HUES48 (cell line): ENCODE measurements around the gene NCOA1.

ENCODE experiments used
- H3K27ac ChIP-seq: one replicate; pipeline ENCODE4 v1.7.0; 2013; ENCODE audit warnings: low read depth, low read length, inconsistent platforms
- H3K27me3 ChIP-seq: 2 replicates; pipeline ENCODE4 v1.6.1; 2013; ENCODE audit warnings: mild to moderate bottlenecking, low read length; ENCODE audit not compliant: control insufficient read depth, insufficient read depth
- H3K36me3 ChIP-seq: 2 replicates; pipeline ENCODE4 v1.6.1; 2013; ENCODE audit warnings: low read length; ENCODE audit not compliant: control insufficient read depth, insufficient read depth
- H3K4me1 ChIP-seq: 2 replicates; pipeline ENCODE4 v1.6.1; 2013; ENCODE audit warnings: mild to moderate bottlenecking, low read length; ENCODE audit not compliant: control insufficient read depth, insufficient read depth
- H3K4me3 ChIP-seq: 2 replicates; pipeline ENCODE4 v1.5.1; 2013; ENCODE audit warnings: mild to moderate bottlenecking, low read depth, low read length
- H3K9ac ChIP-seq: 2 replicates; pipeline ENCODE4 v1.6.1; 2013; ENCODE audit warnings: mild to moderate bottlenecking, low read depth, low read length, moderate library complexity
- H3K9me3 ChIP-seq: 2 replicates; pipeline ENCODE4 v1.6.1; 2013; ENCODE audit warnings: low read length; ENCODE audit not compliant: control insufficient read depth, insufficient read depth

Gene NCOA1

GRCh38 chr2:24763843-24764242 lies 272.8 kb downstream of the NCOA1 start:
- no peak overlapping the region for H3K27ac ChIP-seq
- no peaks in the 10 kb centered on the region for H3K27me3 ChIP-seq
- peaks cover 18% of the 10 kb centered on the region for H3K36me3 ChIP-seq
- H3K9me3 ChIP-seq: no peaks in the 10 kb centered on the region
- no peaks in the 10 kb centered on the region for H3K4me1 ChIP-seq
- no peak overlapping the region for H3K4me3 ChIP-seq
- no peak overlapping the region for H3K9ac ChIP-seq

- no peaks in the 10 kb centered on the region for H3K27me3 ChIP-seq
- H3K9ac ChIP-seq: no peak overlapping the region
- H3K4me3 ChIP-seq: no peak overlapping the region
- no peaks in the 10 kb centered on the region for H3K9me3 ChIP-seq
- no peak overlapping the region for H3K27ac ChIP-seq
- H3K36me3 ChIP-seq: peaks cover 14% of the 10 kb centered on the region
- H3K4me1 ChIP-seq: no peaks in the 10 kb centered on the region
These were observed 275.6 kb downstream of the NCOA1 start for GRCh38 chr2:24766609-24767008.

DNA sequence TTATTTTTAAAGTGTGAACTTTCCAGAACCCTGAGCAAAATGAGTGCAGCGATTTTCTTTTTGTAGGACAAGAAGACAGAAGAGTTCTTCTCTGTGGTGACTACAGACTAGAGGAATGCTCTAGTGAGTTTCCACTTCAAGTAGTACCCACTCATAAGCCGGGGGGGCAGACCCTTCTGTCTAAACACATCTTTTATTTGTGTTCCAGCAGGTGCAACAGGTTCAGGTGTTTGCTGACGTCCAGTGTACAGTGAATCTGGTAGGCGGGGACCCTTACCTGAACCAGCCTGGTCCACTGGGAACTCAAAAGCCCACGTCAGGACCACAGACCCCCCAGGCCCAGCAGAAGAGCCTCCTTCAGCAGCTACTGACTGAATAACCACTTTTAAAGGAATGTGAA lies 277.0 kb downstream of the NCOA1 start:
- Histone ChIP-seq H3K36me3 (peaks cover 6% of the 10 kb centered on the region), H3K4me1 (no peaks in the 10 kb centered on the region), H3K27ac (no peak overlapping the region), H3K4me3 (no peak overlapping the region), H3K9me3 (no peaks in the 10 kb centered on the region), H3K9ac (no peak overlapping the region), H3K27me3 (no peaks in the 10 kb centered on the region)

DNA sequence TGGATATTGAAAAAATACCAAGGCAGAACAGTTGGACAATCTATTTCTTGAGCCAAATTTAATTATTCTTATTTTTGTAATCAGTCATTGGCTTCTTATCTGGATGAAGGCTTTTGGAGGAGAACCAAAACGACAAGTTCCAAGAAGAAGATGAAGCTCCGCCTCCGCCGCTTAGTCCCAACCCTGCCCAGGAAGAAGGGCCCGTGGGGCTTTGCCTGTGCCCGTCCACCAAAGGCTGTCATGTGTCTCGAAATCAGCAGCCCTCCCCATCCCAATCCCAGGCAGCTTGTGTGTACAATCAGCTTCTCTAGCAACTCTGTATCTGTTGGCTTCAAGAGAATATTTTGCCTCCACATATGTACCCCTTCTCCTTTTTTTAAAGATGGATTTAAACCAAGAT lies 277.5 kb downstream of the NCOA1 start:
- Histone ChIP-seq H3K27me3 (no peaks in the 10 kb centered on the region), H3K27ac (no peak overlapping the region), H3K36me3 (peaks cover 6% of the 10 kb centered on the region), H3K9me3 (no peaks in the 10 kb centered on the region), H3K9ac (no peak overlapping the region), H3K4me1 (no peaks in the 10 kb centered on the region), H3K4me3 (no peak overlapping the region)

DNA sequence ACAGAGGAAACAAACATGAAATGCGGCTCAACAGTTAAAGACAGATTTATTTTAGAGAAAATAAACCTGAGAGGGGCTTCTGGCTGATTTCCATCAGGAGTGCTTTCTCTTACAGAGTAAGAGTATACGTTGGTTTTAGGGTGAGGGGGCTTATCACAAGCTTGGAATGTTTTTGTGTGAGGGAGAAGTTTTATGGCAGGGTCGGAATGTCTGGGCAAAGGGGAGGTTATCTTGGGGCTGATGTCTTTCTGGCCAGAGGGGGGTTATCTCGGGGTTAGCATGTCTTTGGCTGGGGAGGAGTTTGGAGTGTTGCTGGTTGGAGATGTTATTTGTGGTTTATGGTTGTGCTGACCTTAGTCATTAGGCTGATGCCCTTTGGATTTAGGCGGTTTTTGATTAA lies 280.0 kb downstream of the NCOA1 start:
- Histone ChIP-seq H3K4me1 (no peaks in the 10 kb centered on the region), H3K9ac (no peak overlapping the region), H3K36me3 (0 out of 2 replicates have a peak, but pooled peaks cover 4% of the 10 kb centered on the region), H3K9me3 (no peaks in the 10 kb centered on the region), H3K27me3 (no peaks in the 10 kb centered on the region), H3K27ac (no peak overlapping the region), H3K4me3 (no peak overlapping the region)

DNA sequence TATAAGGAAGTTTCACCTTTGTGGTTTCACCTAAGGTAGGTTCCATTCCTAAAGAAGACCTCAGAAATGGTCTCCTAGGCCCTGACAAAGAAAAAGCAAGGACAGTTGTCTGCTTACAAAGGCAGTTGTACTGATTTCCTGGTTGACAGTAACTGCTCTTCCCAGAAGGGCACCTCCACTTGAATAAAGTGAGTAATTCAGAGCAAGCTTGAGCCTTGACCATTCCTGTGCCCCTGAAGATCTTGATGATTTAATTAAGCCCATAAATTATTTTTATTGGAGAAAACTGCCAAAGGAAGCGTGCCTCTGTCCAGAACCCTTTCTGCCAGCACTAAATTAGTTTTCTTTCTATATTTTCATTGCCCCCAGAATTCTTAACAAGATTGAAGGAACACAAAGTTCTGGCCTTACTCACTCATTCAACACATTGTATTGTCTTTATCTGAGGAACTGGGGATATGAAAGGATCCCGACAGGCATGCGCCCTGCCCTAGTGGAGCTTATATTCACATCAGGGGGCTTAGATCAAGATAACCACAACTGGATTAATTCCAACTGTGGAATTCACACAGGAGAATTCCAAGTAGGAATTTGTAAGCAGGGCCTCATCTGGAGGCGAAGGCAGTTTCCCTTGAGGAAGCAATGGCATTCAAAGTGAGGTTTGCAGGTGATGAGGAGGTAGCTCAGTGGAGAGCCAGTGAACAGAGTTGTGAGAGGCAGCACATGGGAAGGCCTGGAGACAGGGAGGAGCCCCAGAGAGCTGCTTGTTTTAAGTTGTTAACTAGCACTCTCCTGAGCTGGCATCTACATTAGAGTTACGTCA lies 280.9 kb downstream of the NCOA1 start:
- no peaks in the 10 kb centered on the region for H3K9me3 ChIP-seq
- H3K4me1 ChIP-seq: no peaks in the 10 kb centered on the region
- H3K9ac ChIP-seq: no peak overlapping the region
- no peak overlapping the region for H3K4me3 ChIP-seq
- H3K27ac ChIP-seq: peak overlapping the region; percentile 46
- H3K36me3 ChIP-seq: 0 out of 2 replicates have a peak, but pooled peaks cover 4% of the 10 kb centered on the region
- no peaks in the 10 kb centered on the region for H3K27me3 ChIP-seq

DNA sequence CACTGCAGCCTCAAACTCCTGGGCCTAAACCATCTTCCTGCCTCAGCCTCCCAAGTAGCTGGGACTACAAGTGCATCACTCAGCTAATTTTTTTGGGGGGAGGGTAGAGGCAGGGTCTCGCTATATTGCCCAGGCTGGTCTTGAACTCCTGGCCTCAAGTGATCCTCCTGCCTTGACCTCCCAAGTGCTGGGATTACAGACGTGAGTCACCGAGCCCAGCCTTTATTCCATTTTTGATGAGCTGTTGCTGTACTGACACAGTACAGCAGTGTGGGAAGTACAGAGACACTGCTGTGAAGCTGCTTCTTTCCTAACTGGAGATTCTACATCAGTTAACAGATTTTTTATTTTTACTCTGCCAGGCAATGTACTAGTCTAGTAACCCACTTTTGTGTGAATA lies 283.3 kb downstream of the NCOA1 start:
- Histone ChIP-seq H3K4me3 (no peak overlapping the region), H3K4me1 (peaks cover 13% of the 10 kb centered on the region), H3K27ac (no peak overlapping the region), H3K9me3 (no peaks in the 10 kb centered on the region), H3K9ac (no peak overlapping the region), H3K36me3 (0 out of 2 replicates have a peak, but pooled peaks cover 4% of the 10 kb centered on the region), H3K27me3 (no peaks in the 10 kb centered on the region)

- H3K36me3 ChIP-seq: no peaks in the 10 kb centered on the region
- no peaks in the 10 kb centered on the region for H3K27me3 ChIP-seq
- no peak overlapping the region for H3K4me3 ChIP-seq
- H3K27ac ChIP-seq: peak overlapping the region; percentile 10
- peaks cover 13% of the 10 kb centered on the region for H3K4me1 ChIP-seq
- no peak overlapping the region for H3K9ac ChIP-seq
- no peaks in the 10 kb centered on the region for H3K9me3 ChIP-seq
These were observed 288.1 kb downstream of the NCOA1 start for GRCh38 chr2:24779116-24779515.

GRCh38 chr2:24783641-24784040 lies 292.6 kb downstream of the NCOA1 start:
- Histone ChIP-seq H3K27ac (no peak overlapping the region), H3K4me3 (no peak overlapping the region), H3K36me3 (no peaks in the 10 kb centered on the region), H3K4me1 (peaks cover 5% of the 10 kb centered on the region), H3K9me3 (no peaks in the 10 kb centered on the region), H3K9ac (no peak overlapping the region), H3K27me3 (no peaks in the 10 kb centered on the region)

- Histone ChIP-seq H3K27ac (no peak overlapping the region), H3K36me3 (peaks cover 5% of the 10 kb centered on the region; the same call in 1 of the 2 replicates), H3K4me1 (peaks cover 5% of the 10 kb centered on the region; the same call in 1 of the 2 replicates), H3K9ac (no peak overlapping the region), H3K9me3 (no peaks in the 10 kb centered on the region), H3K27me3 (no peaks in the 10 kb centered on the region), H3K4me3 (no peak overlapping the region)
These were observed 294.7 kb downstream of the NCOA1 start for GRCh38 chr2:24785671-24786321.

DNA sequence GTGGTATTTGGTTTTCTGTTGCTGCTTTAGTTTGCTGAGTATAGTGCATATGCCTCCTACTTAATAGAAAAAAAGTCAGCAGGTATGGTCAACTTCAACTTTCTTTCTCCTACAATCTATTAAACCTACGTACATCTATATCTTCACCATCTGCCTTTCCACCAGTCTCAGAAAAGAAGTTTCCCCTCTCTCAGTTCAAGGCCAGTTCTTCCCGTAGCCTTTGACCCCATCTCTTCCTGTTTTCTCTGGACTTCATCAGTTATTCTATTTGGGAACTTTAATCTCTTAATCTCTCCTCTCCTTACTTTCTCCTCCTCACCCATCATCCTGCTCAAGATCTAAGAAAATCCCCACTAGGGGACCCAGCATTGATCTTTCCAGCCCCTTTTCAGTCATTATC lies 296.5 kb downstream of the NCOA1 start:
- Histone ChIP-seq H3K4me1 (peaks cover 21% of the 10 kb centered on the region; the same call in 1 of the 2 replicates), H3K4me3 (no peak overlapping the region), H3K9ac (no peak overlapping the region), H3K27me3 (no peaks in the 10 kb centered on the region), H3K9me3 (no peaks in the 10 kb centered on the region), H3K36me3 (peaks cover 5% of the 10 kb centered on the region; the same call in 1 of the 2 replicates), H3K27ac (no peak overlapping the region)
